ENCODE data around the gene EREG. TPM values are rescaled to one million over a fixed set of nuclear protein-coding genes. Genes with fewer than 3 reads are reported as not detected.

Gene EREG
- polyA plus RNA-seq, 1 donor, result 6.8 TPM

GRCh38 chr4:74385386-74385785 lies 20.4 kb downstream of the EREG start:
- Histone ChIP-seq H3K27me3 (ENCODE audit: control insufficient read depth, insufficient read depth, low read length) (no peaks in the 10 kb centered on the region), H3K27ac (ENCODE audit: low read length) (no peak overlapping the region), H3K4me1 (ENCODE audit: control insufficient read depth, insufficient read depth, low read length) (no peaks in the 10 kb centered on the region), H3K9me3 (ENCODE audit: control insufficient read depth, low read depth, low read length) (no peaks in the 10 kb centered on the region), H3K36me3 (ENCODE audit: control insufficient read depth, insufficient read depth, low read length) (peaks cover 6% of the 10 kb centered on the region), H3K4me3 (ENCODE audit: low read length) (no peak overlapping the region)
- no peak for DNase-seq
- no CpG with 5 or more reads among the region's 1 CpG for WGBS (ENCODE audit: insufficient coverage, low lambda C conversion rate)

GRCh38 chr4:74386159-74386558 lies 21.2 kb downstream of the EREG start:
- no CpG with 5 or more reads among the region's 4 CpGs for WGBS (ENCODE audit: insufficient coverage, low lambda C conversion rate)
- Histone ChIP-seq H3K4me1 (ENCODE audit: control insufficient read depth, insufficient read depth, low read length) (no peaks in the 10 kb centered on the region), H3K36me3 (ENCODE audit: control insufficient read depth, insufficient read depth, low read length) (peaks cover 6% of the 10 kb centered on the region), H3K9me3 (ENCODE audit: control insufficient read depth, low read depth, low read length) (no peaks in the 10 kb centered on the region), H3K4me3 (ENCODE audit: low read length) (no peak overlapping the region), H3K27ac (ENCODE audit: low read length) (no peak overlapping the region), H3K27me3 (ENCODE audit: control insufficient read depth, insufficient read depth, low read length) (no peaks in the 10 kb centered on the region)
- no peak for DNase-seq

DNA sequence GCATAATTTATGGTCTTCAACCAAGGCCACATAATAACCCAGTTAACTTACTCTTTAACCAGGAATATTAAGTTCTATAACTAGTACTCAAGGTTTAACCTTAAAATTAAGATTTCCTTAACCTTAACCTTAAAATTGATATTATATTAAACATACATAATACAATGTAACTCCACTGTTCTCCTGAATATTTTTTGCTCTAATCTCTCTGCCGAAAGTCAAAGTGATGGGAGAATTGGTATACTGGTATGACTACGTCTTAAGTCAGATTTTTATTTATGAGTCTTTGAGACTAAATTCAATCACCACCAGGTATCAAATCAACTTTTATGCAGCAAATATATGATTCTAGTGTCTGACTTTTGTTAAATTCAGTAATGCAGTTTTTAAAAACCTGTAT lies 22.8 kb downstream of the EREG start:
- H3K9me3 ChIP-seq (ENCODE audit: control insufficient read depth, low read depth, low read length), result no peaks in the 10 kb centered on the region

GRCh38 chr4:74389494-74389893 lies 24.5 kb downstream of the EREG start:
- WGBS (ENCODE audit: insufficient coverage, low lambda C conversion rate), result no CpG with 5 or more reads among the region's 1 CpG
- no peak for DNase-seq

More for the DNA sequence above, 22.8 kb downstream of the EREG start:
- no CpG with 5 or more reads among the region's 2 CpGs for WGBS (ENCODE audit: insufficient coverage, low lambda C conversion rate)
- Histone ChIP-seq H3K27me3 (ENCODE audit: control insufficient read depth, insufficient read depth, low read length) (no peaks in the 10 kb centered on the region), H3K36me3 (ENCODE audit: control insufficient read depth, insufficient read depth, low read length) (peaks cover 4% of the 10 kb centered on the region), H3K4me3 (ENCODE audit: low read length) (no peak overlapping the region), H3K27ac (ENCODE audit: low read length) (no peak overlapping the region), H3K4me1 (ENCODE audit: control insufficient read depth, insufficient read depth, low read length) (no peaks in the 10 kb centered on the region)
- DNase-seq, result no peak

DNA sequence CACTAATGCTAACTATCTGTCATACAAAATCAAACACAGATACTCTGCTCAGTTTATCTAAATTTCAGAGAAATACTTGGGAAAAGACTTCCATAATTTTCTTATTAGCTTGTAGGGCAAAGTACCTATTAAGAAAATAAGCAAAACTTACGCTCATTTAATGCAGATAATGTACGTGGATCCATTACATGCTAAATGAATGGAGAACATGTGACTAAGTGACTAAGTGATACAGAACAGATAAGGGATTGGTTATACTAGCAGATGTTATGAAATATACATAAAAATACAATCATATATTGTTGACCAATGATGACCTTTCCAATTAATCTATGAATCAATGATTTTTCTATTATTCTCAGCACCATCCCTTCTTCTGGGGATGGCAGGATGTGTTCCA lies 25.7 kb downstream of the EREG start:
- DNase-seq, result no peak
- H3K27ac ChIP-seq (ENCODE audit: low read length), result no peak overlapping the region
- H3K36me3 ChIP-seq (ENCODE audit: control insufficient read depth, insufficient read depth, low read length), result peaks cover 4% of the 10 kb centered on the region
- H3K4me1 ChIP-seq (ENCODE audit: control insufficient read depth, insufficient read depth, low read length), result no peaks in the 10 kb centered on the region
- no peaks in the 10 kb centered on the region for H3K27me3 ChIP-seq (ENCODE audit: control insufficient read depth, insufficient read depth, low read length)
- WGBS (ENCODE audit: insufficient coverage, low lambda C conversion rate), result 67% methylated on average over 1 of the region's 2 CpGs
- H3K9me3 ChIP-seq (ENCODE audit: control insufficient read depth, low read depth, low read length), result no peaks in the 10 kb centered on the region
- no peak overlapping the region for H3K4me3 ChIP-seq (ENCODE audit: low read length)

More at GRCh38 chr4:74389494-74389893, 24.5 kb downstream of the EREG start:
- Histone ChIP-seq H3K27me3 (ENCODE audit: control insufficient read depth, insufficient read depth, low read length) (no peaks in the 10 kb centered on the region), H3K4me1 (ENCODE audit: control insufficient read depth, insufficient read depth, low read length) (no peaks in the 10 kb centered on the region), H3K27ac (ENCODE audit: low read length) (no peak overlapping the region), H3K36me3 (ENCODE audit: control insufficient read depth, insufficient read depth, low read length) (peaks cover 4% of the 10 kb centered on the region), H3K9me3 (ENCODE audit: control insufficient read depth, low read depth, low read length) (no peaks in the 10 kb centered on the region), H3K4me3 (ENCODE audit: low read length) (no peak overlapping the region)

DNA sequence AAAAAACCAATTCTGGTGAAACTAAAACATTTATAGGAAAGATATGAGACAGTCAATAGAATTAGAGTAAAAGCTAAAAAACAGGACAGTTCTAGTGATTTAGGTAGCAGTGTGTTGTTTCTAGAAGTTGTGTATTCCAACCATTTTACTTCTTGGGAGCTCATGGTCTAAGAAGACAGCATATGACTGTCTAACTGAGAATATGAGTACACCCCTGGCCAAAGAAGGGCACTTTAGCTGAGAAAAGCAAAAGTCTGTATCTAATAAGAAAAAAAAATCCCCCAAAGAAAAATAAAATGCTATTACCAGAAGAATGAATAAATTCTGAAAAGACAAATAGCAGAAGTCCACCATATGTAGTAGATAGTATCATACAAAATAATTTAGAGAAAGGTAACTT lies 26.4 kb downstream of the EREG start:
- Histone ChIP-seq H3K4me1 (ENCODE audit: control insufficient read depth, insufficient read depth, low read length) (no peaks in the 10 kb centered on the region), H3K27me3 (ENCODE audit: control insufficient read depth, insufficient read depth, low read length) (no peaks in the 10 kb centered on the region), H3K9me3 (ENCODE audit: control insufficient read depth, low read depth, low read length) (no peaks in the 10 kb centered on the region), H3K36me3 (ENCODE audit: control insufficient read depth, insufficient read depth, low read length) (peaks cover 4% of the 10 kb centered on the region), H3K27ac (ENCODE audit: low read length) (no peak overlapping the region), H3K4me3 (ENCODE audit: low read length) (no peak overlapping the region)
- DNase-seq, result no peak

- H3K4me3 ChIP-seq (ENCODE audit: low read length), result no peak overlapping the region
- no peak overlapping the region for H3K27ac ChIP-seq (ENCODE audit: low read length)
- peaks cover 2% of the 10 kb centered on the region for H3K36me3 ChIP-seq (ENCODE audit: control insufficient read depth, insufficient read depth, low read length)
- H3K9me3 ChIP-seq (ENCODE audit: control insufficient read depth, low read depth, low read length), result no peaks in the 10 kb centered on the region
- H3K4me1 ChIP-seq (ENCODE audit: control insufficient read depth, insufficient read depth, low read length), result no peaks in the 10 kb centered on the region
- DNase-seq, result no peak
- WGBS (ENCODE audit: insufficient coverage, low lambda C conversion rate), result 100% methylated on average over 1 of the region's 2 CpGs
- H3K27me3 ChIP-seq (ENCODE audit: control insufficient read depth, insufficient read depth, low read length), result no peaks in the 10 kb centered on the region
These were observed 27.0 kb downstream of the EREG start for GRCh38 chr4:74391890-74392475.

DNA sequence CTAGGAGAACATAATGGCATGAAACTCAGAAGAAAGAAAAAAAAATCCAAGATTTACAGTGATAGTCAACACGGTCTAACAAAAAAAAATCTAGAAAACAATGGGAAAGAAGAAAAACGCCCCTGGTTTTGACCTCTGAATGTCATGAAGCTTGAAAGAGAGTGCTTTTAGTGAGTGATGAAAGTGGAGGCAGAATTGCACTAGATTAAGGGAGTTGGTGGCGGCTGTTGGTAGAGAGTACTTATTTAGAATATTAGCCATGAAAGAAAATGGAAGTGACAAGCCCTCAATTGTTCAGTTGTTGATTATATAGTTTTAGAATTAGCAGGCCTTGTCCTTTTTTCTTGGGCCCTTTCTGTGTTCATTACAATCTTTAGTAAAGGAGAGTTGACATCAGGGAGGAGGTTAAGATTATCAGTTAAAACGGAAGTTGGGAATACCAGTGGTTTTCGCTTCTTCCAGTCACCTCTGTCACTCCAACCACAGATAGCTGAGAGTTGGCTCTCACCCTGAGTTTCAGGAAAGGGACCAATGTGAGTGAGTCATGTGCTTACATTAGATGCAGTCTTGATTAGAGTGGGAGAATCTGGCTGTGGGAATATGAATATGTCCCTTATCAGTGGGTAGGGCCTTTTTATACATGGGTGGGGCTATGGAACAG lies 29.7 kb downstream of the EREG start:
- no peaks in the 10 kb centered on the region for H3K4me1 ChIP-seq (ENCODE audit: control insufficient read depth, insufficient read depth, low read length)
- H3K27me3 ChIP-seq (ENCODE audit: control insufficient read depth, insufficient read depth, low read length), result no peaks in the 10 kb centered on the region
- DNase-seq, result no peak
- WGBS (ENCODE audit: insufficient coverage, low lambda C conversion rate), result 100% methylated on average over 2 of the region's 5 CpGs
- H3K36me3 ChIP-seq (ENCODE audit: control insufficient read depth, insufficient read depth, low read length), result no peaks in the 10 kb centered on the region
- no peak overlapping the region for H3K4me3 ChIP-seq (ENCODE audit: low read length)
- H3K27ac ChIP-seq (ENCODE audit: low read length), result no peak overlapping the region
- peaks cover 7% of the 10 kb centered on the region for H3K9me3 ChIP-seq (ENCODE audit: control insufficient read depth, low read depth, low read length)

DNA sequence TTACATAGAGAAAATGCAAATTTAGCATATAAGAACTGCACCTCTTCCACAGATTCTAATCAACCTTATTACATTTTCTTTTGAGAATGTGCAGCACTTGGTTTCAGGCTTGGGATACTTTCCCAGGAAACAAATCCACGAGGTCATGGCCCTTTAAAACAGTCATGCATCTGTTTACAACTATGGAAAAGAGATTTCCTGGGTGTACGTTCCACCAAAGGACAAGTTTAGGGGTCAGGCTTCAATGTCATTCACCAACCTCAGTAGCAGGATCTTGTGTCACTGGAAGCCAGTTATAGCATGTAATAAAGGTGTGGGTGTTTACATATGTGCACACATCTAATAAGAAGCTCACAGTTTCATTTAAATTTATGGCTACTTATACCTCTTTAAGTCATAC lies 30.7 kb downstream of the EREG start:
- Histone ChIP-seq H3K36me3 (ENCODE audit: control insufficient read depth, insufficient read depth, low read length) (no peaks in the 10 kb centered on the region), H3K4me1 (ENCODE audit: control insufficient read depth, insufficient read depth, low read length) (no peaks in the 10 kb centered on the region), H3K27me3 (ENCODE audit: control insufficient read depth, insufficient read depth, low read length) (no peaks in the 10 kb centered on the region), H3K27ac (ENCODE audit: low read length) (no peak overlapping the region), H3K4me3 (ENCODE audit: low read length) (no peak overlapping the region), H3K9me3 (ENCODE audit: control insufficient read depth, low read depth, low read length) (peaks cover 10% of the 10 kb centered on the region)
- DNase-seq, result peak in 1 of 2 donors; percentile 39
- no CpG with 5 or more reads among the region's 2 CpGs for WGBS (ENCODE audit: insufficient coverage, low lambda C conversion rate)

DNA sequence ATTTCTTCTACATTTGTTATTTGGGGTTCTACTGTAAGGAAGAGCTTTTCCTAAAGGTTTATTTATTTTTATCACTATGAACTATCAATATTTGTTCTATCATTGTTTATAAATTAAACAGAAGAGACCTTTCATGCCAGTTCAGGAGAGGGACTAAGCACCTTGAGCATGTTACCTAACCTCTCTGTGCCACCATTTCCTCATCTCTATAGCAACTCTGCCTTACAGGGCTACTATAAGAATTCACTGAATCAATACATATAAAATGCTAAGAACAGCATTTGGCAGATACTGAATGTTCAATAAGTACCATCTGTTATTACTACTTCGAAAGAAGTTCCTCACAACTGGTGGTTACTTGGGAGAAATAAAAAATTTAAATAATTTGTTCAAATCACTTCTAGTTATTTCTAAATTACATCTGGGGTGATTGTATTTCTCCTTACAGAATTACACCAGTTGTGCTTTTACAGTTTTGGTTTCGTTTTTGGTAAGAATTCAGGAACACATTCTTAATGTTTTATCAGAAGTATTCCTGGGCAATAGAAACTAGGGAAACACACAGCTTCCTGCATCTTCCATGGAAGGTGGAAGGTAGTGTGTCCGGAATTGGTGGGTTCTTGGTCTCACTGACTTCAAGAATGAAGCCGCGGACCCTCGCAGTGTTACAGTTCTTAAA lies 32.9 kb downstream of the EREG start:
- no peak overlapping the region for H3K4me3 ChIP-seq (ENCODE audit: low read length)
- no CpG with 5 or more reads among the region's 6 CpGs for WGBS (ENCODE audit: insufficient coverage, low lambda C conversion rate)
- peak in 1 of 2 donors; percentile 27 for DNase-seq
- H3K4me1 ChIP-seq (ENCODE audit: control insufficient read depth, insufficient read depth, low read length), result no peaks in the 10 kb centered on the region
- H3K36me3 ChIP-seq (ENCODE audit: control insufficient read depth, insufficient read depth, low read length), result no peaks in the 10 kb centered on the region
- H3K27me3 ChIP-seq (ENCODE audit: control insufficient read depth, insufficient read depth, low read length), result no peaks in the 10 kb centered on the region
- peaks cover 12% of the 10 kb centered on the region for H3K9me3 ChIP-seq (ENCODE audit: control insufficient read depth, low read depth, low read length)
- H3K27ac ChIP-seq (ENCODE audit: low read length), result no peak overlapping the region

Measured in large intestine (tissue), 3 donors.